ACC112 (cell line): ENCODE data around the gene ILDR1.

Experiments used
- H2AFZ ChIP-seq: fragments of 200-600 bp; sonication (generic); one replicate; pipeline ENCODE4 v1.6.0; 2017; ENCODE audit warnings: antibody characterized with exemption, low read length; ENCODE audit not compliant: unreplicated experiment
- H3K27ac ChIP-seq: fragments of 200-600 bp; sonication (generic); 2 replicates; pipeline ENCODE4 v1.5.1; 2014; ENCODE audit warnings: low read depth, mild to moderate bottlenecking, antibody characterized with exemption, low read length, moderate library complexity
- H3K27me3 ChIP-seq: fragments of 200-600 bp; sonication (generic); 2 replicates; pipeline ENCODE4 v1.6.1; 2014; ENCODE audit warnings: mild to moderate bottlenecking, antibody characterized with exemption, low read length, moderate library complexity, mixed read lengths; ENCODE audit not compliant: insufficient read depth
- H3K36me3 ChIP-seq: fragments of 200-600 bp; sonication (generic); 2 replicates; pipeline ENCODE4 v1.6.1; 2016; ENCODE audit warnings: mild to moderate bottlenecking, antibody characterized with exemption, low read length, moderate library complexity, mixed read lengths; ENCODE audit not compliant: insufficient read depth
- H3K4me1 ChIP-seq: fragments of 200-600 bp; sonication (generic); one replicate; pipeline ENCODE4 v1.6.1; 2016; ENCODE audit warnings: low read length, mixed read lengths; ENCODE audit not compliant: insufficient read depth, unreplicated experiment, control insufficient read depth
- H3K4me3 ChIP-seq: fragments of 200-600 bp; sonication (generic); 2 replicates; pipeline ENCODE4 v1.5.1; 2014; ENCODE audit warnings: mild to moderate bottlenecking, low read depth, low read length
- H3K79me2 ChIP-seq: fragments of 200-600 bp; sonication (generic); one replicate; pipeline ENCODE4 v1.6.0; 2016; ENCODE audit warnings: low read length; ENCODE audit not compliant: control insufficient read depth, unreplicated experiment, insufficient read depth

ILDR1 gene

GRCh38 chr3:122019493-122019892 is 2.6 kb downstream of the ILDR1 start:
- H3K4me3 ChIP-seq = no peak overlapping the region
- no peaks in the 10 kb centered on the region for H3K79me2 ChIP-seq
- H2AFZ ChIP-seq = no peak overlapping the region
- no peaks in the 10 kb centered on the region for H3K4me1 ChIP-seq
- H3K27ac ChIP-seq = no peak overlapping the region
- peaks cover 47% of the 10 kb centered on the region for H3K27me3 ChIP-seq
- no peaks in the 10 kb centered on the region for H3K36me3 ChIP-seq

GRCh38 chr3:122014741-122015140 is 7.3 kb downstream of the ILDR1 start:
- H3K79me2 ChIP-seq = no peaks in the 10 kb centered on the region
- no peak overlapping the region for H2AFZ ChIP-seq
- H3K36me3 ChIP-seq = no peaks in the 10 kb centered on the region
- H3K4me1 ChIP-seq = no peaks in the 10 kb centered on the region
- H3K4me3 ChIP-seq = no peak overlapping the region
- H3K27ac ChIP-seq = no peak overlapping the region
- H3K27me3 ChIP-seq = peaks cover 44% of the 10 kb centered on the region; the same call in 1 of the 2 replicates

- no peak overlapping the region for H3K4me3 ChIP-seq
- no peaks in the 10 kb centered on the region for H3K36me3 ChIP-seq
- no peaks in the 10 kb centered on the region for H3K79me2 ChIP-seq
- no peak overlapping the region for H3K27ac ChIP-seq
- H3K27me3 ChIP-seq = peaks cover 43% of the 10 kb centered on the region; the same call in 1 of the 2 replicates
- H3K4me1 ChIP-seq = no peaks in the 10 kb centered on the region
- H2AFZ ChIP-seq = no peak overlapping the region
Measured at GRCh38 chr3:122013448-122013925, 8.6 kb downstream of the ILDR1 start.

GRCh38 chr3:122012821-122013220 is 9.2 kb downstream of the ILDR1 start:
- Histone ChIP-seq H3K4me3 (no peak overlapping the region), H3K27me3 (peaks cover 43% of the 10 kb centered on the region; the same call in 1 of the 2 replicates), H3K4me1 (no peaks in the 10 kb centered on the region), H3K79me2 (no peaks in the 10 kb centered on the region), H2AFZ (no peak overlapping the region), H3K36me3 (no peaks in the 10 kb centered on the region), H3K27ac (no peak overlapping the region)

GRCh38 chr3:122011396-122011795 is 10.7 kb downstream of the ILDR1 start:
- Histone ChIP-seq H3K27ac (no peak overlapping the region), H3K27me3 (peaks cover 43% of the 10 kb centered on the region; the same call in 1 of the 2 replicates), H3K36me3 (no peaks in the 10 kb centered on the region), H3K79me2 (no peaks in the 10 kb centered on the region), H3K4me1 (no peaks in the 10 kb centered on the region), H3K4me3 (no peak overlapping the region), H2AFZ (no peak overlapping the region)

- H3K4me1 ChIP-seq = no peaks in the 10 kb centered on the region
- no peak overlapping the region for H2AFZ ChIP-seq
- no peaks in the 10 kb centered on the region for H3K36me3 ChIP-seq
- peaks cover 38% of the 10 kb centered on the region; the same call in 1 of the 2 replicates for H3K27me3 ChIP-seq
- no peak overlapping the region for H3K4me3 ChIP-seq
- H3K79me2 ChIP-seq = no peaks in the 10 kb centered on the region
- H3K27ac ChIP-seq = no peak overlapping the region
Measured at GRCh38 chr3:122010506-122010905, 11.5 kb downstream of the ILDR1 start.

GRCh38 chr3:122008166-122008565 is 13.9 kb downstream of the ILDR1 start:
- no peak overlapping the region for H2AFZ ChIP-seq
- H3K4me3 ChIP-seq = no peak overlapping the region
- peaks cover 21% of the 10 kb centered on the region; the same call in 1 of the 2 replicates for H3K27me3 ChIP-seq
- H3K27ac ChIP-seq = no peak overlapping the region
- no peaks in the 10 kb centered on the region for H3K4me1 ChIP-seq
- no peaks in the 10 kb centered on the region for H3K36me3 ChIP-seq
- H3K79me2 ChIP-seq = no peaks in the 10 kb centered on the region

GRCh38 chr3:122006267-122006666 is 15.8 kb downstream of the ILDR1 start:
- Histone ChIP-seq H3K4me3 (no peak overlapping the region), H3K79me2 (no peaks in the 10 kb centered on the region), H3K4me1 (no peaks in the 10 kb centered on the region), H3K27ac (no peak overlapping the region), H3K36me3 (no peaks in the 10 kb centered on the region), H2AFZ (no peak overlapping the region), H3K27me3 (peaks cover 14% of the 10 kb centered on the region; the same call in 1 of the 2 replicates)

- Histone ChIP-seq H3K4me1 (no peaks in the 10 kb centered on the region), H3K27me3 (peaks cover 9% of the 10 kb centered on the region; the same call in 1 of the 2 replicates), H3K27ac (no peak overlapping the region), H2AFZ (no peak overlapping the region), H3K79me2 (no peaks in the 10 kb centered on the region), H3K36me3 (no peaks in the 10 kb centered on the region), H3K4me3 (no peak overlapping the region)
Measured at GRCh38 chr3:122004991-122005565, 17.0 kb downstream of the ILDR1 start.

GRCh38 chr3:122004107-122004506 is 17.9 kb downstream of the ILDR1 start:
- H3K4me1 ChIP-seq = no peaks in the 10 kb centered on the region
- no peak overlapping the region for H3K27ac ChIP-seq

GRCh38 chr3:122003606-122004005 is 18.4 kb downstream of the ILDR1 start:
- Histone ChIP-seq H3K79me2 (no peaks in the 10 kb centered on the region), H3K4me3 (no peak overlapping the region), H3K27me3 (peaks cover 4% of the 10 kb centered on the region; the same call in 1 of the 2 replicates), H2AFZ (no peak overlapping the region), H3K36me3 (no peaks in the 10 kb centered on the region), H3K27ac (no peak overlapping the region), H3K4me1 (peaks cover under 1% of the 10 kb centered on the region)

More at GRCh38 chr3:122004107-122004506, 17.9 kb downstream of the ILDR1 start:
- peaks cover 4% of the 10 kb centered on the region; the same call in 1 of the 2 replicates for H3K27me3 ChIP-seq
- H2AFZ ChIP-seq = no peak overlapping the region
- no peak overlapping the region for H3K4me3 ChIP-seq
- no peaks in the 10 kb centered on the region for H3K79me2 ChIP-seq
- H3K36me3 ChIP-seq = no peaks in the 10 kb centered on the region
